NCI-H748 (cell line): ENCODE measurements around the gene TCHH.

Experiments
- DNase-seq: peaks from one replicate; lab custom pipeline; 2025; ENCODE audit not compliant: unreplicated experiment; lab: John Stamatoyannopoulos, UW

TCHH gene

GRCh38 chr1:152072311-152072710 lies 42.9 kb downstream of the TCHH start:
- no peak for DNase-seq

GRCh38 chr1:152071123-152071522 lies 44.1 kb downstream of the TCHH start:
- DNase-seq: no peak

- no peak for DNase-seq
These were observed 47.3 kb downstream of the TCHH start for GRCh38 chr1:152067929-152068328.

- DNase-seq: no peak
These were observed 48.1 kb downstream of the TCHH start for GRCh38 chr1:152067150-152067549.

GRCh38 chr1:152061952-152062351 lies 53.3 kb downstream of the TCHH start:
- DNase-seq: no peak
